ENCODE data around the gene KRT38. TPM values are rescaled to one million over a fixed set of nuclear protein-coding genes. Genes with fewer than 3 reads are reported as not detected.

The KRT38 gene
- total RNA-seq, 1 experiment from 2014 or later, result not detected

DNA sequence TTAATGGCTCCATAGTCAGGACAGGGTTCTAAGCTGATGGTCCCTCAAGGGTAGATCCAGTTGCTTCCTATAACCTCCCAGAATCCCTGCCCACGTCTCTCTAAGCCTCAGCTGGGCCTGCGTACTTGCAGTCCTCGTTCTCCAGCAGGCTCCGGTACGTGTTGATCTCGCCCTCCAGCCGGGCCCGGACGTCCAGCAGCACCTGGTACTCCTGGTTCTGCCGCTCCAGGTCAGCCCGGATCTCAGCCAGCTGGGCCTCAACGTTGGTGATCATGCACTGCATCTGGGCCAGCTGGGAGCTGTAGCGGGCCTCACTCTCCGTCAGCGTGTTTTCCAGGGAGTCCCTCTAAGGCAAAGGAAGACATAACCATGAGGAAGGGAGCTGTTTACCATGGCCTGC is 21.9 kb upstream of the KRT38 start:
- DNase-seq, result no peak
- CTCF ChIA-PET, result interaction anchor here (1.0 kb wide), 1 partner anchor 87 kb away, joined by 3 read pairs; no protein-coding TSS in a partner anchor
- BruUV-seq (replicated peaks), result no TSS peak
- TF ChIP-seq, protein P1, sequence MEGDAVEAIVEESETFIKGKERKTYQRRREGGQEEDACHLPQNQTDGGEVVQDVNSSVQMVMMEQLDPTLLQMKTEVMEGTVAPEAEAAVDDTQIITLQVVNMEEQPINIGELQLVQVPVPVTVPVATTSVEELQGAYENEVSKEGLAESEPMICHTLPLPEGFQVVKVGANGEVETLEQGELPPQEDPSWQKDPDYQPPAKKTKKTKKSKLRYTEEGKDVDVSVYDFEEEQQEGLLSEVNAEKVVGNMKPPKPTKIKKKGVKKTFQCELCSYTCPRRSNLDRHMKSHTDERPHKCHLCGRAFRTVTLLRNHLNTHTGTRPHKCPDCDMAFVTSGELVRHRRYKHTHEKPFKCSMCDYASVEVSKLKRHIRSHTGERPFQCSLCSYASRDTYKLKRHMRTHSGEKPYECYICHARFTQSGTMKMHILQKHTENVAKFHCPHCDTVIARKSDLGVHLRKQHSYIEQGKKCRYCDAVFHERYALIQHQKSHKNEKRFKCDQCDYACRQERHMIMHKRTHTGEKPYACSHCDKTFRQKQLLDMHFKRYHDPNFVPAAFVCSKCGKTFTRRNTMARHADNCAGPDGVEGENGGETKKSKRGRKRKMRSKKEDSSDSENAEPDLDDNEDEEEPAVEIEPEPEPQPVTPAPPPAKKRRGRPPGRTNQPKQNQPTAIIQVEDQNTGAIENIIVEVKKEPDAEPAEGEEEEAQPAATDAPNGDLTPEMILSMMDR (IDR thresholded peaks at IDR 0.05; ENCODE audit: unreplicated experiment), result no peak
- Mint-ChIP-seq H3K27ac (ENCODE audit: unreplicated experiment) (no peak overlapping the region), H3K4me3 (ENCODE audit: low read depth, unreplicated experiment) (no peak overlapping the region), H3K27me3 (ENCODE audit: unreplicated experiment) (no peaks in the 10 kb centered on the region), H3K36me3 (ENCODE audit: insufficient read depth, unreplicated experiment) (peaks cover 5% of the 10 kb centered on the region), H3K4me1 (ENCODE audit: low read depth, unreplicated experiment) (peaks cover 13% of the 10 kb centered on the region), H3K9me3 (ENCODE audit: low read depth, unreplicated experiment) (no peaks in the 10 kb centered on the region)
- intact Hi-C loops (cut with micrococcal nuclease; ENCODE audit: unreplicated experiment), result no loop called here

DNA sequence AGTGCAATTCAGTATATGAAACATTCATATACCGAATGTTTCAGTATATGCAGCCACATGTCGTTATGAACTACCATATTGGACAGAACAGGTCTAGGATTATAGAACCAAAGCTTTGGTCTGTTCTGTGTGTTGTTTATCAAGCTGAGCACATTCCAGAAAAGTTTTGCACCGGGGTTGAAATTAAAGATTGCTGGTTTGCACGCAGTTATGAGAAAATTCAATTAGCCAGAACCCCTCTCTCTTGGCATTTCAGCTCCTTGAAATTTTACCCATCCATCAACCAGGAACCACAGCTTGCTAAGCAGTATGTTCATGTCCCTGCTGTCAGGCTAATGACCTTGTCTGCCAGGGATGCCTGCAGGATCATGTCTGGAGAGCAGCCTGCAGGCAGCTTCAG is 16.9 kb upstream of the KRT38 start:
- Mint-ChIP-seq H3K36me3 (ENCODE audit: insufficient read depth, unreplicated experiment) (no peaks in the 10 kb centered on the region), H3K4me1 (ENCODE audit: low read depth, unreplicated experiment) (no peaks in the 10 kb centered on the region), H3K9me3 (ENCODE audit: low read depth, unreplicated experiment) (no peaks in the 10 kb centered on the region), H3K27ac (ENCODE audit: unreplicated experiment) (no peak overlapping the region), H3K27me3 (ENCODE audit: unreplicated experiment) (no peaks in the 10 kb centered on the region), H3K4me3 (ENCODE audit: low read depth, unreplicated experiment) (no peak overlapping the region)
- intact Hi-C loops (cut with micrococcal nuclease; ENCODE audit: unreplicated experiment), result no loop called here
- TF ChIP-seq, protein P1 (IDR thresholded peaks at IDR 0.05; ENCODE audit: unreplicated experiment), result no peak
- CTCF ChIA-PET, result interaction anchor here (1.0 to 2.7 kb wide), 3 partner anchors 29 to 157 kb away, joined by 3 to 12 read pairs (median 3); no protein-coding TSS in a partner anchor
- DNase-seq, result no peak
- no TSS peak for BruUV-seq (replicated peaks)

DNA sequence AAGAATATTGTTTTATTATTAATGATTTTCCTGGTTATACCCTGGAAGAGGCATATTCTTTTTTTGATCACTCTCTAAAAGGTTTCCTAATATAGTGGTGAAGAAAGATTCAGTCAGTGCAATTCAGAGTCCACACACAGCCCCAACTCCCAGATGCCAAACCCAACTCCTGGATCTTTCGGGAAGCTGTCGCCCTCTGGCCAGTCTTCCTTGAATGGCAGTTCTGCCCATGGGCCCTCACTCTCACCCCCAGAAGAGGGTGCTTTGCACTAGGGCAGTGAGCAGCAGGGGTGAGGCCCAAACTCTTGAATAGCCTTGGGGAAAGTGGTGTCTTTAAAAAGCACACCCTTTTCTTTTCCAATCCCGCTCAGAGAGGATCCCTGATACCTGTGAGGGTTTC is 15.4 kb upstream of the KRT38 start:
- DNase-seq, result peak; percentile 56
- CTCF ChIA-PET, result interaction anchor here (2.7 kb wide), 1 partner anchor 92 kb away, joined by 12 read pairs; no protein-coding TSS in a partner anchor
- H3K36me3 Mint-ChIP-seq (ENCODE audit: insufficient read depth, unreplicated experiment), result no peaks in the 10 kb centered on the region
- no peaks in the 10 kb centered on the region for H3K27me3 Mint-ChIP-seq (ENCODE audit: unreplicated experiment)
- H3K4me1 Mint-ChIP-seq (ENCODE audit: low read depth, unreplicated experiment), result no peaks in the 10 kb centered on the region
- no peak overlapping the region for H3K4me3 Mint-ChIP-seq (ENCODE audit: low read depth, unreplicated experiment)
- TF ChIP-seq, protein P1 (IDR thresholded peaks at IDR 0.05; ENCODE audit: unreplicated experiment), result peak; percentile 41
- intact Hi-C loops (cut with micrococcal nuclease; ENCODE audit: unreplicated experiment), result no loop called here
- no TSS peak for BruUV-seq (replicated peaks)
- peaks cover 7% of the 10 kb centered on the region for H3K9me3 Mint-ChIP-seq (ENCODE audit: low read depth, unreplicated experiment)
- H3K27ac Mint-ChIP-seq (ENCODE audit: unreplicated experiment), result no peak overlapping the region

DNA sequence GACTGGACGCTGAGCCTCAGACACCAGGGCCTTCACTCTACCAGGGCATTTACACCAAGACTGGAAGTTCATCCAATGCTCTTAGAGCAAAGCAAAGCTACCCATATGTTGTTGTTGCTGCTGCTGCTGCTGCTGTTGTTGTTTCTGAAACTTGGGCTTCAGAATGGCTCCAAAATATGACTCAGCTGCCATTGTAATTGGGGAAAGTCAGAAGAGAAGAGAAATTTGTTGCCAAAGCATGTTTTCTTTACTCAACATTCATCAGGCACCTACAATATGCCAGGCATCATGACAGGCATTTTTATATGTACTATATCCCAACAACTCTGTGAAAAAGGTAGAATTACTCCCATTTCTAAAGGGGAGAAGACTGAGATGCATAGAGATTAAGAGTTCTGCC is 14.5 kb upstream of the KRT38 start:
- CTCF ChIA-PET, result no interaction called here
- Mint-ChIP-seq H3K27ac (ENCODE audit: unreplicated experiment) (no peak overlapping the region), H3K36me3 (ENCODE audit: insufficient read depth, unreplicated experiment) (no peaks in the 10 kb centered on the region), H3K9me3 (ENCODE audit: low read depth, unreplicated experiment) (peaks cover 13% of the 10 kb centered on the region), H3K4me1 (ENCODE audit: low read depth, unreplicated experiment) (no peaks in the 10 kb centered on the region), H3K27me3 (ENCODE audit: unreplicated experiment) (no peaks in the 10 kb centered on the region), H3K4me3 (ENCODE audit: low read depth, unreplicated experiment) (no peak overlapping the region)
- intact Hi-C loops (cut with micrococcal nuclease; ENCODE audit: unreplicated experiment), result no loop called here
- TF ChIP-seq, protein P1 (IDR thresholded peaks at IDR 0.05; ENCODE audit: unreplicated experiment), result no peak
- DNase-seq, result no peak
- no TSS peak for BruUV-seq (replicated peaks)
